DMS53 treated with DMSO at 0.1 percent for 48 hours (cell line): ENCODE results near the gene REEP5.

ENCODE experiments used
- DNase-seq: peaks from one replicate; lab custom pipeline; 2025; ENCODE audit not compliant: unreplicated experiment; lab: John Stamatoyannopoulos, UW

Gene REEP5

DNA sequence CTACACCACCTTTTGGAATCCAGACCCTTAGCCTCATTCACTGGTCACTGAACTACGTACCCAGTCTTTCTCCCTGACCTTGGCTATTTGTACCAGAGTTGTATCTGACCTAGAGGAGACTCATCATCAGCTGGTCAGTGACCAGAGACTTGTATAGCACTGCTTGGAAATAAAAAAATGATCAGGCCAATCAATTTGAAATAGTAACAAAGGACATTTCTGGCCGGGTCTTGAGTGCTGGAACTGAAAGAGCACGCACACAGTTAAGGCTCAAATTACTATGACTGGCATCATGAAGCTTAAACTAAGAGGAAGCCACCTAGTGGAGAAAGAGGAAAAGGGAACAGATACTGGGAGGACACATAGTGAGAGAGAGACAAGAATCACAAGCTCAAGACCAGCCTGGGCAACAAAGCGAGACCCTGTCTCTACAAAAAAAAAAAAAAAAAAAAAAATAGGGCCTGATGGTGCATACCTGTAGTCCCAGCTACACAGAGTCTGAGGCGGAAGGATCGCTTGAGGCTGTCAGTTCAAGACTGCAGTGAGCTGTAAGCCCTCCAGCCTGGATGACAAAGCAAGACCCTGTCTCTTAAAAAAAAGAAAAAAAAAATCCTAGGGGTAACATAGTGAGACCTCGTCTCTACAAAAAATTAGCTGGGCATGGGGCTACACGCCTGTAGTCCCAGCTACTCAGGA, 73.8 kb downstream of the REEP5 start:
- peak; percentile 60 for DNase-seq

- DNase-seq = no peak
Observed at GRCh38 chr5:112847306-112847705, 74.7 kb downstream of the REEP5 start.

DNA sequence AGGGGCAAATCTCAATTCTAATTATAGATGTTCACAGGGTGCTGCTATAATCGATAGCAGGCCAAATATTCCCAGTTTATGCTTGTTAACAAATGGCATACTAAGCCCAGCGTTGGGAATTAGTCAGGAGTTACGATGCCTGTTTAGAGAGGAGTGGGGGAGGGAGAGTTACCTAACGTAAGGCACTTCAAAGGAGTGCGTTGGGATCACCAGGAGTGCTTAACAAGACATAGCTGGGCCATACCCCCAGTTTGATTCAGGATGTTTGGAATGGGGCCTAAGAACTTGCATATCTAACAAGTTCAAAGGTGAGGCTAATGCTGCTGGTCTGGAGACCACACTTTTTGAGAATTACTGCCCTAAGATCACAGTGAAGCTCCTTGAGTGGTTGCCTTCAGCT, 75.5 kb downstream of the REEP5 start:
- DNase-seq = no peak

- no peak for DNase-seq
Observed at GRCh38 chr5:112844489-112844888, 77.5 kb downstream of the REEP5 start.

GRCh38 chr5:112833971-112834370, 88.1 kb downstream of the REEP5 start:
- no peak for DNase-seq

DNA sequence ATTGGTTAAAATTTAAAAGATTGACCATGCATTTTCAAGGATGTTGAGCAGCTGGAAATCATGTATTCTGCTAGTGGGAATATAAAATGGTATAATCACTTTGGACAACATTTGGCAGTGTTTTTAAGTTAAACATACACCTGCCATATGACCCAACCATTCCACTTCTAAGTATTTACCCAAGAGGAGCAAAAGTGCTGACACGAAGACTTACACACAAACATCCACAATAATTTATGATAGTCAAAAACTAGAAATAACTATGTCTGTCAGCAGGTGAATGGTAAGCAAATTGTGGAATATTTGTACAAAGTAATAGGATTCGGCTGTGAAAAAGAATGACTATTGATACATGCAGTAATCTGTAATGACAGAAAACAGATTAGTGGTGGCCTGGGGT, 91.6 kb downstream of the REEP5 start:
- DNase-seq = no peak
